Activated T-cell treated with anti-CD3 and anti-CD28 coated beads for 48 hours (primary cell): ENCODE results near the gene EYA2.

ENCODE experiments used
- DNase-seq: peaks from one replicate; pipeline ENCODE4 v3.0.0-alpha.2; 2020; ENCODE audit warnings: low read depth

EYA2 gene

DNA sequence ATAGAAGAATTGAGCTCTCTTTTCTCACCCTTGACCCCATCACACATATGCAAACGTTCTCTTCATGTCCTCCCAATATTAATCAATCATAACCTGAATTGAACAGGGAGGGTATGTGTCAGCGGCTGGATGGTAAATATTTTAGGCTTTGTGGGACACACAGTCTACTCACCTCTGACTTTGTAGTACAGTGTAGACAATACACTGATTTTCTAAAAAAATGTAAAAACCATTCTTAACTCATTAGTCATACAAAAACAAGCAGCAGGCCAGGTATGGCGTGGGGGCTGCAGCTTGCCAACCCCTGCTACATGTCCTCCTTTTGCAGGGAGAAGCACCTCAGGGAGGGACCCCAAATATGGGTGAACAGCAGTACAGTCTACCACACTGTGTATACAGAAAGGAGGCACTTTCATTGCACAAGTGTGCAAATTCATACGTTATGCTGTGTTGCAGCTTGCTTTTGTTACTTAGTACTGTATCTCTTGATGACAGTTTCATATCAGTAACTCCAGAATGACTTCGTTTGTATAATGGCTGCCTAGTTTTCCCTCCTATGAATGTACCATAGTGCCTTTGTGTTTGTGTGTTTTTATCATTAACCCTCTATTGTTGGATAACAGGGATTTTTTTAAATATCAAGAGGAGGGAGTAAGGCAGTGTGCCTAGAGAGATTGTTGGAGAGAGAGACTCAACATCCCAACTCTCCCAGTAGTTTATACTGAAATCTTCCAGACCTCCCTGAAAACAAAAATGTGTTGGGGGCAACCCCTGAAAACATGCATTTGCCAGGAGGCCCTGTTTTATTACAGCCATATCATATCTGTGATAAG, 247.5 kb downstream of the EYA2 start:
- no peak for DNase-seq

DNA sequence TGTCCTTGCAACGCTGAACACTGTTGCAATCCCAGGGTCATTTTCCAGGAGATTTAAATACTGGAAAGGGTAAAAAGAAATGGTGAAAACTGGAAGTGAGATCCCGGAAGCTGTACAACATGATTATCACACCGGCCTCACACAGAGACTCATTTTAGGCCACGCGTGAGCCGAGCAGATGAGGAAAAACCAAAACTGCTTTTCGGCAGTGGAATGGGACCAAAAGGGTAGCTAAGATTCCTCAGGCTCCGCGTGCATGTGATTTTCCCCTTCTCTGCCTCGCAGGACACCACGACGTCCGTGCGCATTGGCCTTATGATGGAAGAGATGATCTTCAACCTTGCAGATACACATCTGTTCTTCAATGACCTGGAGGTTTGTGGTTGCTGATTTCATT, 248.1 kb downstream of the EYA2 start:
- DNase-seq = no peak

DNA sequence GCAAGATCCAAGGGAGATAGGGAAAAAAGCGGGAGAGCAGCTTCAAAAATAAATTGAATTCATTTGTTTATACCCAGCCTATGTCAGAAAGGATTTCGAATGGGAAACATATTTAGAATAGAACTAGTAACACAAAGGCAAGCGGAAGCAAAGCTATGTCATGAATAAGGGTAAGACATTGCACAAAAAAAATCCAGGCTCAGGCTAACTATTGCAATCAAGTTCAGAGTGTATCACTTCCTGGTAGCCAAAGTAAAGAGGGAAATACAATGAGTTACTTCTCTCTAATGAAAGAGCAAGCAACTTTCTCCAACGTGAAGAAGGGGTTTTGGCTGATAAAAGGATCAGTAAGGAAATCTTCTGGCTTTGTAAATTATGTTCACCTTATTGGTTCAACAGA, 249.0 kb downstream of the EYA2 start:
- DNase-seq = no peak

DNA sequence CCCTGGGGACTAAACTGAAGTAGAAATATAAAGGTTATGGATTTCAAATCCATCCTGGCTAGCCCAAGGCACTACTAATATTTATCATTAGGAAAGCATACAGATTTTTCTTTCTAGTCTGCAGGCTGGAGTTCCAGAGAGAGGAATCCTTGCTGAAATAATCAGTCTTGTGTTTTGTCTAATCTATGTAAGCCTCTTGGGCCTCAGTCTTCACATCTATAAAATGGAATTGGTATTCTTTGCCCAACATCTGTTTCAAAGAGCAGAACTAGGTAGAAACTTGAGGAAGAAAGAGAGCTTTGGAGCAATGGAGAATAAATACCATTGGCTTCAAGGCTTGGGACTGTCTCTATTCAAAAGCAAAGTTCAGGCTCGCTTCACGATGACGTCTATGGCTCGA, 249.8 kb downstream of the EYA2 start:
- no peak for DNase-seq

DNA sequence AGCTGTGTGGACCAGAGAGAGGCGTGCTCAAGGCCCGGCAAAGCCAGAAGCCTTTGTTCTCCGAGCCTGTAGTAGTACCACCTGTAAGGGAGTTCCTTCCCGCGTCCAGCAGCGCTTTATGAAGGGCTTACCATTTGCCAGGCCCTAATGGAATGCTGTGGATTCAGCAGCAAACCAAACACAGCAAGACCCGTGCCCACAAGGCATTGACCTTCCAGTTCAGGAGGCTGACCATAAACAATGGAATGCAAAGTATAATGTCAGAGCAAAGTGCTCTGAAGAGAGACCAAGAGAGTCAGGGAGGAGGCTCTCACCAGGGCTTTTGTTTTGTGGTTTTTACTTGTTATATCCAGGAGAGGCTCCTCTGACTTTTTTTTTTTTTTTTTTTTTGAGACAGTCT, 252.0 kb downstream of the EYA2 start:
- DNase-seq = no peak

DNA sequence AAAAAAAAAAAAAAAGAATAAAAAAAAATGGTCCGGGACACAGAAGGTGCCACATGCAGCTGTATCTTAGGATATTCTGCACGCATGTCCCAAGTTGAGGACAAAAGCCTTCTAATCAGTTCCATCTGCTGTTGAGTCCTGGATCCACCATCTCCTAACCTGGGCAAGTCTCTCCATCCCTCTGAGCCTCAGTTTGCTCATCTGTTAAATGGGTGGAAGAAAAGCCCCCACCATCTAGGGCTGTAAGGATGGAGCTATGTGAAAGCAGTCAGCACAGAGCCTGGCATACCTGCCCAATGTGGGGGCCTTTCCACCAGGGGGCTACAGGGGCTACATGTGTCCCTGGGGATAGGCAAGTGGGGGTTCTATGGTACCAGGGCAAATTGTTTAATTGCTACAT, 253.4 kb downstream of the EYA2 start:
- no peak for DNase-seq

DNA sequence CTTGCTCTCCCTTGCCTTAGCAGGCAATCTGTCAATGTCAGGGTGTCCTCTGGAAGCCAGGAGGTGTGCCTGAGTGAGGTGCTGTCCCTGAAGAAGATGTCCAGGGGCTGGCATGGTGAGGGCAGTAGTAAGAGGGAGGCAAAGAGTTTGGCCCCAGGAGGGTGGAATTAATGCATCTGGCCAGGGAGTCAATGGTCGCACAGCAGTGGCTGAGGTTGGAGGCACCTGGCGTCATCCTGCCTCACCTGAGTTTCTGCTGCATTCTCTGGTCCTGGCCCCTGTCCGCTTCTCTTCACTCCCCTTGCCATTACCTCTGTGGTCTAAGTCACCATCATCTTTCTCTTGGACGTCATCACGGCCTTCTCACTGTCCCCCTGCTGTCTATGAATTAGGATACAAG, 255.3 kb downstream of the EYA2 start:
- DNase-seq = no peak

DNA sequence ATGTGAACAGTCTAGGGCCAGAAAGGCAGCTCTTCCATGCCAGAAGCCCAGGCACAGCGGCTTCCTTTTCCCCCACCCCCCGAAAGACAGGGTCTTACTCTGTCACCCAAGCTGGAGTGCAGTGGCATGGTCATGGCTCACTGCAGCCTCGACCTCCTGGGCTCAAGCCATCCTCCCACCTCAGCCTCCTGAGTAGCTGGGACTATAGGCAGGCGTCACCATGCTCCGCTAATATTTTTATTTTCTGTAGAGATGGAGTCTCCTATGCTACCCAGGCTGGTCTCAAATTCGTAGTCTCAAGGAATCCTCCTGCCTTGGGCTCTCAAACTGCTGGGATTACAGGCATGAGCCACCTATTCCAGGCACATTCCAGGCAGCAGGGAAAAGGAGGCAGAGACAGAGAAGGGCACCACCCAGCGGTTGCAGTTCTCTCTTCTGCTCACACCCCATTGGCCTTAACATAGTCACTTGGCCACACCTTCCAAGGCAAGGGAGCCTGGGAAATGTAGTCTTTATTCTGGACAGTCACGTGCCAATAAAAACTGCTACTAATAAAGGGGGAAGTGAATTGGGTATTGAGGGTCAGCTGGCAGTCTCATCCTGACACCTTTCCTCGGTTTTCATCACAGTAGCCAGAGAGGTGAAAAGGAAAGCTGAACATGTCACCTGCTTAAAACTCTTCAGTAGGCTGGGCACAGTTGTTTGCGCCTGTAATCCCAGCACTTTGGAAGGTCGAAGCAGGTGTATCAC, 255.9 kb downstream of the EYA2 start:
- peak; percentile 4 for DNase-seq

DNA sequence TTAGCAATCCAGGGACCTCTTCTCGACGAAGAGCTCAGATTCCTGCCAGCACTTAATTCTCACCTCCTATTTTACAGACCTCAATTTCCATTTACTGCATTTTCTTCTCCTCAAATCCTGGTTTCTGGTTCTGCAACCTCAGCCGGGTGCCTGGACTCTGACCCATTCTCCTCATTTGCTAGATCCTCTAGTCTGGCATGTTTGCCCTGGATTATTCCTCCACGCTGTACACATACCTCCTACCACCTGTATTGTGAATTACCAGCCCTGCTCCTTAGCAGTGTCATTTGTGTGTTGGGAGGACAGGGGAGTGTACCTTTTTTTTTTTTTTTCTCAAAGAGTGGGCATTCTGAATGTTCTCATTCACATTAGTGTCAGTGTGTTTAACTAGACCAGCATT, 257.4 kb downstream of the EYA2 start:
- DNase-seq = no peak

DNA sequence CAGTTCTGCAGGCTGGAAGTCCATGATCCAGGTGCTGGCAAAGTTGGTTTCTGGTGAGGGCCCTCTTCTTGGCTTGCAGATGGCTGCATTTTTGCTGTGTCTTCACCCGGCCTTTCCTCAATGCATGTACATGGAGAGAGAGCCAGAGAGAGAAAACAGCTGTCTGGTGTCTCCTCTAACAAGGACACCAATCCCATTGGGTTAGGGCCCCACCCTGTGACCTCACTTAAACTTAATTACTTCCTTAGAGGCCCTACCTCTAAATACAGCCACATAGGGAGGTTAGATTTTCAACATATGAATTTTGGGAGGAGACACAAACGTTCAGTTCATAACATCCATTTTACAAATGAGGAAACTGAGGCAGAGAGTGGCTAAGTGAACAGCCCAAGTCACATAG, 259.4 kb downstream of the EYA2 start:
- DNase-seq = no peak

DNA sequence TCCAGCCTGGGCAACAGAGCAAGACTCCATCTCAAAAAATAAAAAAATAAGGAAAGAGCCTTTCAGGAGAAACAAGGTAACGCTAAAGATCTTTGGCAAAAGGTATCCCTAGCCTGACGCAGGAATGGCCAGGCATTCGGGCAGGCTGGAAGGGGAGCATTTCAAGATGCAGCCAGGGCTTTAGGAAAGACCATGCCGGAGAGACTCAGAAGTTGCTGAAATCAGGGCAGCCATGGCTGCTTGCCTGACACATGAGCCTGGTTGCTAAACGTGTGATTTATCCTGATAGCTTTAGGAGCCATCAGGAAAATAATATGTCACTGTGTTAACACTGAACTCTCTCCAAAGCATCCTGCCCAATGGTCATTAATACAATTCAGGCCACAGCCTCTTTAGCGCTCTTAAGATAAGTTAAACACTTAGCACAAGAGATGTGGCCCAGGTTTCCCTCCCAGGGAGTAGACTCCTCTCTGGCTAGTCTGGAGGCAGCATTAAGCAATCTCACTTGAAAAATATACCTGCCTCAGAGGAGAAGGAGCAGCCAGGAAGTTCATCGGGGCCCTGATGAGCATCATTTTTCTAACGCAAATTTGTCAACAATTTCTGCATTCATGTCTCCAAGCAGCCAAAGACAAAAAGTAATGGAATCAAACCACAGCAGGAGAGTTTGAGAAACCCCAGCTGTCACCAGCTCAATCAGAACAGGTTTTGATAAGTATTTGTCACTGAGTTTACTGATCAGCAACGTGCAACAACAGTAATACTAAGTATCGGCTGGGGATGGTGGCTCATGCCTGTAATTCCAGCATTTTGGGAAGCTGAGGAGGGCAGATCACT, 261.9 kb downstream of the EYA2 start:
- no peak for DNase-seq

DNA sequence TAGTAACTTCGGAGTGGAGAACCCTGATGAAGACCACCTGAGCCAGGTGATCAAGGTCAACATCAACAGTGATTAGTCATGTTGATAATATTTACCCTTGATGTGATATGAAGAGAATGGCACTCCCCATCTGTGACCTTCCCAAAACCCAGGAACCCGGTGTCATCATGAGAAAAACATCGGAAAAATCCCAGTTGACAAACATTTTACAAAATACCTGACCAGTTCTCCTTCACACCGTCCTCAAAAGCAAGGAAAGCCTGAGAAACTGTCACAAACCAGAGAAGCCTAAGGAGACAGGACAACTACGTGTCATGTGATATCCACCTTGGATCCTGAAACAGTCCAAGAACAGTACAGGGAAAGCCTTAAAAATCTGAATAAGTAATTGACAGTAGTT, 264.5 kb downstream of the EYA2 start:
- DNase-seq = no peak

DNA sequence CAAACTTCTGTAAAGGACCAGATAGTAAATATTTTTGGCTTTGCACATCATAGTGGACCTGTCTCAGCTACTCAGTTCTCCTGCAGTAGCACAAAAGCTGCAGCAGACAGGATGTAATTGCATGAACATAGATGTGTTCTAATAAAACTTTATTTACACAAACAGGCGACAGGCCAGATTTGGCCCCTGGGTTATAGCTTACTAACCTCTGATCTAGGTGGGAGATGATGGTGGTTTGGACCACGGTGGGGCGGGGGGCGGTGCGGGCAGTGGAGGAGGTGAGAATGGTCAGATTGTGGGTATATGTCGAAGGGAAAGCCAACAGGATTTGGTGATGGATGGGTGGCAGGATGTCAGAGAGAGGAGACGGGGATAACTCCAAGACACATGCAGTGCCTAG, 265.6 kb downstream of the EYA2 start:
- DNase-seq = no peak

DNA sequence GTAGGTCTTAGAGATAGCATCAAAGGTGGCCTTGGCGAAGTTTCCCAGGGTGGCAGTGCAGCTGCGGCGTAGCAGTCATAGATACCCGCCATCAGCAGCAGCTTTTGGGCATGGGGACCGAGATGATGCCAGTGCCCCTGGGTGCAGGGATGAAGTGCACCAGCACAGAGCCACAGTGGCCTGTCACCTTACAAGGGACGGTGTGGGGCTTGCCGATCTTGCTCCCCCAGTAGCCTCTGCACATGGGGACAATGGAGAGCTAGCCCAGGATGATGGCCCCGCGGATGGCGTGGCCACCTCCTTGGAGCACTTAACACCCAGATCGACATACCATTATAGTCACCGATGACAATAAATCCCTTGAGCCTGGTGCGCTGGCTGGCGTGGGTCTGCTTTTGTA, 266.3 kb downstream of the EYA2 start:
- no peak for DNase-seq

DNA sequence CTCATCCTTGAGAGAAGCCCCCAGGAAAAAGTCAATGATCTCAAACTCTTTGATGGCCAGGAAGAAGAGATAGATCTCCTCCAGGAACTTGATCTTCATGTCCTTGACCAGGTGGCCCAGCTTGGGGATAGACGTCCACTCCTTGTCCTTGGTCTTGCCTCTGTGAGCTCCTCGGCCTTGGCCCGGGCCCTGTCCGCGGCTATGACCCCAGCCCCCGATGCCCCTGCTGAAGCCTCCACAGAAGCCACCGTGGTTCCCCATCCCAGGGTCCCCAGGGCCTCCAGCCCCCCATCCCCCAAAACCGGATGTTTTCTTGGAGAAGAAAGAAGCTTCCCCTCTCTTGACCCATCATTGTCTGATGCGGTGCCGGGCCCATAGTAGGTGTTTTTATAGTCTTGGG, 266.8 kb downstream of the EYA2 start:
- DNase-seq = no peak

DNA sequence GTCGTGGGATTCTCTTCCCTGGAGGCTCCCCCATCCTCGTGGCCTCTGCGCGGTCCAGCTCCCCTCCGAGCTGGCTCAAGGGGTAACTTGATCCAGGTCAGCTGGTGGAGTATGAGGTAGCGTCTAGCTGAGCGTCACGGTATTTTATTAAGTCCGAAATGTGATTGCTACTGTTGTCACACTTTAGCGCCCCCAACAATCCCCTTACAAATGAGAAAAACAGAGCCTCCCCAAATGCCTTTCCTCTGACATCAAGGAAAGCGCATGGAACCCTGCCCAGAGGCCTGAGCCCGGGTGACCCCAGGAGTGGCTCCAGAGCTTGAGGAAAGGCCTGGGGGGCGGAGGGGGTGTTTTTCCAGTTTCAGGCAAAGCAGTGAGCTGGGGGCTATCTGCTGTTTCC, 269.5 kb downstream of the EYA2 start:
- DNase-seq = no peak

DNA sequence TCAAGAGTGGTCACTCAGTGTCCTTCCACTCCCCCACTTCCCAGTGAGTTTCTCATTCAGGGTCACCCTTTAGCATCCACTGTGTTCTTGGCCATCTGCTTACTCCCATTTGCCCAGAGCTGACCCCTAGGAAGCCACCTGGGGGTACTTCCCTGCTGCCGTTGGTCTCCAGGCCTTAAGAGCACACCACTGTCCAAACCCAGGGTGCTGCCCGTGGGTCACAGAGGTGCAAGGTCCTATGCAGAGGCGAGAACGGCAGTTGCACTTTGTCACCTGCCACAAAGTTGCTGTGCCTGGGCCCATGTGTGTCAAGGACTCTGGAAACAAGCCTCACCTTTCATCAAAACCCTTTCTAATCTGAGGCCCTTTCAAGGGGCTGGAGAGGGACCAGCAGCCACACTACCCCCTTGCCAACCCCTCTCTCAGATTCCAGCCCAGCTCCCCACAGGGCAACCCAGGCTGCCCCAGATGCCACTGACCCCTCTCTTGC, 270.8 kb downstream of the EYA2 start:
- no peak for DNase-seq

DNA sequence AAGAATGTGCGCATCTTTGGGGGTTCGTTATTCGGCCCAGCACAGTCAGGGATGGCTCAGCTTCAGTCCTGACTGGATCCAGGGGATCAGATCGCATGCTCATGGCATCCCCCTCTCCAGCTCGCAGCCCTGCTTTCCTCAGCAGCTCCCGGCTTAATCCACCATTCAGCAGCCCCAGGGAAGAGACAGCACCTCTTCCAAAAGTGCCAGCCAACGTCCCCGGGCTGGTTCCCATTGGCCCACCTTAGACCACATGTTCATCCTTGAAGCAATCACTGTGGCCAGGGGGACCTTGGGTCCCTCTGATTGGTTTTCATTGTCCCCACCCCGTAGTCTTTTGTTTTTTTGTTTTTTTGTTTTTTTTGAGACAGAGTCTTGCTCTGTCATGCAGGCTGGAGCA, 273.2 kb downstream of the EYA2 start:
- DNase-seq = no peak

DNA sequence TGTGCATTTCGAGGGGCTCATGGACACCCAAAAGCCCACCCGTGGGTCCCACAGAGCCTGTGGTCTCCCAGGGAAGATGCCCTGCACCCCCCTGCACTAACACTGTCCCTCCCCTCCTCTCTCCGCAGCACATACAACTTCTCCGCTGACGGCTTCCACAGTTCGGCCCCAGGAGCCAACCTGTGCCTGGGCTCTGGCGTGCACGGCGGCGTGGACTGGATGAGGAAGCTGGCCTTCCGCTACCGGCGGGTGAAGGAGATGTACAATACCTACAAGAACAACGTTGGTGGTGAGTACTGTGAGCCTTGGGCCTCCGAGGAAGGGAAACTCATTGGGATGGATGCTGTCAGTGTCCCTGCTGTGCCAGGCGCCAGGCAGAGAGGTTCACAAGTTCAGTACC, 277.9 kb downstream of the EYA2 start:
- no peak for DNase-seq

DNA sequence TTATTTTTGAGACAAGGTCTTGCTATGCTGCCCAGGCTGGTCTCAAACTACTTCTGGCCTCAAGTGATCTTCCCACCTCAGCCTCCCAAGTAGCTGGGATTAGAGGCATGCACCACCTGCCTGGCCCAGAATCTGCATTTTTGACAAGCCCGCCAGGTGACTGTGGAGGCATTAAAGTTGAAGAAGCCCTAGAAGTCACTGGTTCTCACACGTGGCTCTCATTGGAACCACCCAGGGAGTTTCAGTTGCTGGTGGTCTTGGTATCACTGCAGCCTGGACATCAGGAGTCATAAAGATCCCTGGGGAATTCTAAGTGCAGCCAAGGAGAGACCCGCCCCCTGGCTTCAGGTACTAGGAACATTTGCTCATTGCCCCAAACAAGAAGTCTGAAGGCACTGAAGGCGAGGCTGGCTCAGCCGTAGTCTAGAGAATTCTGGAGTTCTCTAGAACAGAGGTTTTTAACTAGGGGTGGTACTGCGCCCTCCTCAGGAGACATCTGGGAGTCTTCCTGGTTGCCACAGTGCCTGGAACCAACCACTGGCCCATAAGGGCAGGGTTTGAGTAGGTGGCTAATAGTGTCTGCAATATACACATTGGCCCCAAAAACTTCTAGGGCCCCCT, 279.1 kb downstream of the EYA2 start:
- no peak for DNase-seq

DNA sequence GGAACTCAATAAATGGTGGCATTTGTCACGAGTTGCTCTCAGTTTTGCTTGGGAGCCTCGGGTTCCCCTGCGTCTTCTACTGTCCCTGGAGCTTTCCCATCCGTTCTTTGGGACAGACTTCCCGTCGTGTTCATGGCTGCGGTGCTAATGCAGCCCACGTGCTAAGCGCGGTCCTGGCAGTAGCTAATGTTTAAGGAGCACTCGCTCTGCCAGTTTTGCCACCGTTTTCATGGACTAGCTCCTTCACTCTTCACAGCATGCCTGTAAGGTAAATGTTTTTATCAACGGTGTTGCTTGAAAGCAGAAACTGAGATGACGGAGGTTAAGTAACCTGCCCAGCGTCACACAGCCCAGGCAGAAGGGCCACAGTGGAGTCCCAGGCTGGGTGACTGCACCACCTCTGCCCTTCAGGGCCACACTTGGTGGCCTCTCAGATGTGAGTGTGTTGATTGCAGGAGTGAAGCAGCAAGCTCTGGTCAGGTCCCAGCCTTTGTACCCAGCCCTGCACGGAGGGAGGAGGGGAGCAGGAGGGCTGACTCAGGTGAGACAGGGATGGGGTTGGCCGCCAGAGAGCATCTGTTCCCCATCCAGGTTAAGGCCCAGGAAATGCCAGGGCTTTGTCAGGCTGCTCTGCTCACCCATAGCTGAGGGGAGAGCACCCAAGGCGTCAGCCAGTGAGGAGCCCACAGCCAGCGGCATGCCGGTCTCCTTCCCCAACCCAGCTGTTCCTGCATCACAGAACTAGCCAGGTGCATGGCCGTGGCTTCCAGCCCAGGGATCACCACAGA, 280.0 kb downstream of the EYA2 start:
- no peak for DNase-seq
